Thyroid gland (tissue), 4 donors: Measurements from ENCODE around the gene FHIT.

ENCODE experiments used
- POLR2A ChIP-seq, 2 donors: fragments of 450-650 bp; IDR thresholded peaks; one replicate each; pipeline ENCODE4 v1.6.1; 2017; ENCODE audit warnings: antibody characterized with exemption in 2 of 2, mild to moderate bottlenecking in 2 of 2, moderate library complexity in 1 of 2
- TF ChIP-seq, protein P1 (sequence below), 6 experiments: fragments of 200-600 bp in 3 of 6; fragments of 450-650 bp in 3 of 6; sonication (generic) in 3 of 6; IDR thresholded peaks; one replicate each; pipeline ENCODE4 v1.5.1; 2016 to 2019; ENCODE audit warnings: antibody characterized with exemption in 6 of 6, mild to moderate bottlenecking in 2 of 6, inconsistent platforms in 1 of 6, moderate library complexity in 1 of 6

DNA sequence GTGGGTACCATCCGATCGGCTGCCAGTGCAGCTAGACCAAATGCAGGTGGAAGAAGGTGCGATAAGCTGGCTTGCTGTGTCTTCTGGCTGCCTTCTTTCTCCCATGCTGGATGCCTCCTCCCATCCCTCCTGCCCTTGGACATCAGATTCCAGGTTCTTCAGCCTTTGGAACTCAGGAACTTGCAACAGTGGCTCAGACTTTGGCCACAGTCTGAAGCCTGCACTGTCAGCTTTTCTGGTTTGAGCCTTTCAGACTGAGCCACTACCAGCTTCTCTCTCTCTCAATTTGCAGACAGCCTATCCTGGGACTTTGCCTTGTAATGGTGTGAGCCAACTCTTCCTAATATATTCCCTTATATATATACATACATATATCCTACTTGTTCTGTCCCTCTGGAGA, 485.5 kb downstream of the FHIT start:
- no peak for TF ChIP-seq POLR2A (IDR thresholded peaks at IDR 0.05)
- TF ChIP-seq, protein P1, sequence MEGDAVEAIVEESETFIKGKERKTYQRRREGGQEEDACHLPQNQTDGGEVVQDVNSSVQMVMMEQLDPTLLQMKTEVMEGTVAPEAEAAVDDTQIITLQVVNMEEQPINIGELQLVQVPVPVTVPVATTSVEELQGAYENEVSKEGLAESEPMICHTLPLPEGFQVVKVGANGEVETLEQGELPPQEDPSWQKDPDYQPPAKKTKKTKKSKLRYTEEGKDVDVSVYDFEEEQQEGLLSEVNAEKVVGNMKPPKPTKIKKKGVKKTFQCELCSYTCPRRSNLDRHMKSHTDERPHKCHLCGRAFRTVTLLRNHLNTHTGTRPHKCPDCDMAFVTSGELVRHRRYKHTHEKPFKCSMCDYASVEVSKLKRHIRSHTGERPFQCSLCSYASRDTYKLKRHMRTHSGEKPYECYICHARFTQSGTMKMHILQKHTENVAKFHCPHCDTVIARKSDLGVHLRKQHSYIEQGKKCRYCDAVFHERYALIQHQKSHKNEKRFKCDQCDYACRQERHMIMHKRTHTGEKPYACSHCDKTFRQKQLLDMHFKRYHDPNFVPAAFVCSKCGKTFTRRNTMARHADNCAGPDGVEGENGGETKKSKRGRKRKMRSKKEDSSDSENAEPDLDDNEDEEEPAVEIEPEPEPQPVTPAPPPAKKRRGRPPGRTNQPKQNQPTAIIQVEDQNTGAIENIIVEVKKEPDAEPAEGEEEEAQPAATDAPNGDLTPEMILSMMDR (IDR thresholded peaks at IDR 0.05) = no peak
